H9 (cell line): ENCODE measurements around the gene SCN1A. TPM values are rescaled to one million over a fixed set of nuclear protein-coding genes. Genes with fewer than 3 reads are reported as not detected.

Experiments used
- DNase-seq: peaks from one replicate; pipeline ENCODE4 v3.0.0-alpha.2; 2017
- H2AFZ ChIP-seq: one replicate; pipeline ENCODE4 v1.6.1; 2013; ENCODE audit warnings: mild to moderate bottlenecking, low read length, control low read depth, moderate library complexity
- H2AK5ac ChIP-seq: 2 replicates; pipeline ENCODE4 v1.6.1; 2013; ENCODE audit warnings: low read length, control low read depth, mixed read lengths; ENCODE audit not compliant: insufficient read length
- H2BK120ac ChIP-seq: one replicate; pipeline ENCODE4 v1.6.1; 2013; ENCODE audit warnings: low read depth, mild to moderate bottlenecking, low read length, control low read depth, inconsistent platforms; ENCODE audit not compliant: poor library complexity, severe bottlenecking
- H2BK12ac ChIP-seq: 2 replicates; pipeline ENCODE4 v1.6.1; 2013; ENCODE audit warnings: low read length, control low read depth, mixed read lengths, low read depth; ENCODE audit not compliant: insufficient read length
- H2BK15ac ChIP-seq: 2 replicates; pipeline ENCODE4 v1.6.1; 2013; ENCODE audit warnings: low read depth, low read length, control low read depth
- H2BK20ac ChIP-seq: one replicate; pipeline ENCODE4 v1.6.1; 2013; ENCODE audit warnings: low read depth, mild to moderate bottlenecking, low read length, control low read depth, inconsistent platforms; ENCODE audit not compliant: poor library complexity, severe bottlenecking
- H2BK5ac ChIP-seq: 2 replicates; pipeline ENCODE4 v1.6.1; 2013; ENCODE audit warnings: low read length, control low read depth, mixed read lengths; ENCODE audit not compliant: insufficient read length
- H3K14ac ChIP-seq: 2 replicates; pipeline ENCODE4 v1.6.1; 2013; ENCODE audit warnings: low read length, control low read depth; ENCODE audit not compliant: insufficient read depth
- H3K18ac ChIP-seq: 2 replicates; pipeline ENCODE4 v1.6.1; 2013; ENCODE audit warnings: low read depth, mild to moderate bottlenecking, mixed read lengths, low read length, control low read depth; ENCODE audit not compliant: insufficient read length
- H3K23ac ChIP-seq: 2 replicates; pipeline ENCODE4 v1.6.1; 2013; ENCODE audit warnings: low read length, control low read depth, mixed read lengths, low read depth; ENCODE audit not compliant: insufficient read length
- H3K23me2 ChIP-seq: 2 replicates; pipeline ENCODE4 v1.6.1; 2013; ENCODE audit warnings: low read depth, mild to moderate bottlenecking, mixed read lengths, low read length, control low read depth; ENCODE audit not compliant: insufficient read length, poor library complexity, severe bottlenecking
- H3K27ac ChIP-seq: 2 replicates; pipeline ENCODE4 v1.5.1; 2013; ENCODE audit warnings: low read length, control low read depth, mixed read lengths, low read depth; ENCODE audit not compliant: insufficient read length
- H3K27me3 ChIP-seq: 2 replicates; pipeline ENCODE4 v1.6.1; 2013; ENCODE audit warnings: low read length, control low read depth, inconsistent platforms; ENCODE audit not compliant: insufficient read depth
- H3K4ac ChIP-seq: 2 replicates; pipeline ENCODE4 v1.6.1; 2013; ENCODE audit warnings: low read depth, mild to moderate bottlenecking, control low read depth, inconsistent platforms, low read length, moderate library complexity
- H3K4me1 ChIP-seq: 2 replicates; pipeline ENCODE4 v1.6.1; 2013; ENCODE audit warnings: low read length, control low read depth, inconsistent platforms; ENCODE audit not compliant: insufficient read depth
- H3K4me2 ChIP-seq: 2 replicates; pipeline ENCODE4 v1.6.1; 2013; ENCODE audit warnings: low read length, control low read depth, mixed read lengths; ENCODE audit not compliant: insufficient read length, insufficient read depth
- H3K56ac ChIP-seq: 2 replicates; pipeline ENCODE4 v1.6.1; 2013; ENCODE audit warnings: low read depth, mild to moderate bottlenecking, mixed read lengths, low read length, control low read depth; ENCODE audit not compliant: insufficient read length
- H3K79me1 ChIP-seq: 2 replicates; pipeline ENCODE4 v1.6.1; 2013; ENCODE audit warnings: low read depth, mild to moderate bottlenecking, moderate library complexity, low read length, control low read depth, inconsistent platforms; ENCODE audit not compliant: insufficient read depth, poor library complexity, severe bottlenecking
- H3K79me2 ChIP-seq: 2 replicates; pipeline ENCODE4 v1.6.1; 2013; ENCODE audit warnings: low read length, control low read depth, inconsistent platforms; ENCODE audit not compliant: insufficient read depth
- H3K9ac ChIP-seq: 2 replicates; pipeline ENCODE4 v1.6.1; 2013; ENCODE audit warnings: low read length, control low read depth, mixed read lengths; ENCODE audit not compliant: insufficient read length; ENCODE audit errors: extremely low read depth
- H3K9me3 ChIP-seq: one replicate; pipeline ENCODE4 v1.6.1; 2013; ENCODE audit warnings: low read depth, low read length, inconsistent platforms; ENCODE audit not compliant: control insufficient read depth
- H3T11ph ChIP-seq: one replicate; pipeline ENCODE4 v1.6.1; 2013; ENCODE audit warnings: mild to moderate bottlenecking, low read length, control low read depth, inconsistent platforms
- H4K20me1 ChIP-seq: one replicate; pipeline ENCODE4 v1.6.1; 2013; ENCODE audit not compliant: control insufficient read depth, insufficient read length, insufficient read depth
- H4K5ac ChIP-seq: 2 replicates; pipeline ENCODE4 v1.6.1; 2013; ENCODE audit warnings: low read depth, mild to moderate bottlenecking, mixed read lengths, low read length, control low read depth; ENCODE audit not compliant: insufficient read length
- H4K8ac ChIP-seq: replicated peaks from 2 replicates; pipeline ENCODE4 v1.6.1; 2013; ENCODE audit warnings: low read length, control low read depth, mixed read lengths, low read depth; ENCODE audit not compliant: insufficient read length
- H4K91ac ChIP-seq: 2 replicates; pipeline ENCODE4 v1.6.1; 2013; ENCODE audit warnings: low read depth, mild to moderate bottlenecking, moderate library complexity, mixed read lengths, low read length, control low read depth; ENCODE audit not compliant: insufficient read length
- H3K27ac Mint-ChIP-seq, 3 experiments: 2 replicates in 2 of 3; 3 replicates in 1 of 3; pipeline ENCODE4 v1.8.0; 2020 to 2021; ENCODE audit warnings: mixed read lengths in 3 of 3, mild to moderate bottlenecking in 1 of 3, moderate library complexity in 1 of 3
- H3K27me3 Mint-ChIP-seq: 2 replicates; pipeline ENCODE4 v1.8.0; 2021; ENCODE audit warnings: low read depth, mild to moderate bottlenecking, moderate library complexity, mixed read lengths
- H3K36me3 Mint-ChIP-seq, 3 experiments: 2 replicates in 2 of 3; 3 replicates in 1 of 3; pipeline ENCODE4 v1.8.0; 2020 to 2021; ENCODE audit warnings: low read depth in 3 of 3, mixed read lengths in 3 of 3; ENCODE audit not compliant: insufficient read depth in 1 of 3
- H3K4me1 Mint-ChIP-seq, 2 experiments: 2 replicates each; pipeline ENCODE4 v1.8.0; 2020; ENCODE audit warnings: mixed read lengths in 2 of 2
- H3K4me3 Mint-ChIP-seq, 2 experiments: 2 replicates in 1 of 2; 3 replicates in 1 of 2; pipeline ENCODE4 v1.8.0; 2020 to 2021; ENCODE audit warnings: mild to moderate bottlenecking in 2 of 2, mixed read lengths in 2 of 2, moderate library complexity in 1 of 2
- H3K9me3 Mint-ChIP-seq, 2 experiments: 2 replicates in 1 of 2; 3 replicates in 1 of 2; pipeline ENCODE4 v1.8.0; 2020; ENCODE audit warnings: mild to moderate bottlenecking in 2 of 2, mixed read lengths in 2 of 2, moderate library complexity in 1 of 2
- CTCF ChIP-seq: fragments of 200-600 bp; sonication (generic); conservative IDR thresholded peaks from 3 replicates; pipeline ENCODE4 v1.8.0; 2021; ENCODE audit warnings: antibody characterized with exemption, mild to moderate bottlenecking
- WGBS: extraction: QIAGEN DNeasy Blood & Tissue Kit; methylation state at CpG from one replicate; pipeline ENCODE4 v1.1.7; 2013; ENCODE audit warnings: missing lambda C conversion rate, low lambda C conversion rate, mixed read lengths; ENCODE audit not compliant: insufficient read length; ENCODE audit errors: extremely low coverage; 5-methylcytosine and 5-hydroxymethylcytosine counted together
- total RNA-seq: library from RNA; stranded (reverse); gene quantifications from 2 replicates; pipeline ENCODE4 v1.2.1, GENCODE V29; 2021

SCN1A gene
- total RNA-seq, 1 experiment from 2014 or later, result 0.13 TPM

DNA sequence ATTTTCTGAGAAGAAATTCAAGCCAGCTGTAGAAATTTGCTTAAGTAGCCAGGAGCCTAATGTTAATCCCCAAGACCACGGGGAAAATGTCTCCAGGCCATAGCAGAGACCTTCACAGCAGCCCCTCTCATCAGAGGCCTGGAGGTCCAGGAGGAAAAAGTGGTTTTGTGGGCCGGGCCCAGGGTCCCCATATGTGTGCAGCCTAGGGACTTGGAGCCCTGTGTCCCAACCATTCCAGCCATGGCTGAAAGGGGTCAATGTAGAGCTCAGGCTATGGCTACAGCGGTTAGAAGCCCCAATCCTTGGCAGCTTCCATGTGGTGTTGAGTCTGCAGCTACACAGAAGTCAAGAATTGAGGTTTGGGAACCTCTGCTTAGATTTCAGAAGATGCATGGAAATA is 160.1 kb downstream of the SCN1A start:
- Histone ChIP-seq H2BK12ac (no peak overlapping the region), H4K91ac (no peak overlapping the region), H3K23ac (no peak overlapping the region), H4K8ac (no peak overlapping the region), H2BK15ac (no peak overlapping the region), H3T11ph (no peak overlapping the region), H3K27me3 (no peaks in the 10 kb centered on the region), H3K18ac (no peak overlapping the region), H3K4ac (no peak overlapping the region), H4K5ac (no peak overlapping the region), H2BK20ac (no peak overlapping the region), H3K4me1 (no peaks in the 10 kb centered on the region), H3K4me2 (no peak overlapping the region), H2AK5ac (no peak overlapping the region), H3K23me2 (no peaks in the 10 kb centered on the region), H2BK5ac (no peak overlapping the region), H2AFZ (no peak overlapping the region), H3K9me3 (no peaks in the 10 kb centered on the region), H2BK120ac (no peak overlapping the region), H3K79me1 (no peaks in the 10 kb centered on the region), H3K9ac (no peak overlapping the region), H3K79me2 (no peaks in the 10 kb centered on the region), H3K56ac (no peak overlapping the region), H3K14ac (no peak overlapping the region), H3K27ac (no peak overlapping the region), H4K20me1 (no peaks in the 10 kb centered on the region)
- no CpG with 5 or more reads among the region's 3 CpGs for WGBS
- no peaks in the 10 kb centered on the region for H3K27me3 Mint-ChIP-seq
- no peaks in the 10 kb centered on the region; a peak in 1 of 5 replicates for H3K9me3 Mint-ChIP-seq
- H3K27ac Mint-ChIP-seq, result no peak overlapping the region
- H3K4me1 Mint-ChIP-seq, result no peaks in the 10 kb centered on the region
- DNase-seq, result no peak
- H3K36me3 Mint-ChIP-seq, result no peaks in the 10 kb centered on the region; a peak in 2 of 7 replicates
- H3K4me3 Mint-ChIP-seq, result no peak overlapping the region
- TF ChIP-seq CTCF, result no peak
